Neural progenitor cell (in vitro differentiated cells): ENCODE results near the gene CDH1. TPM values are rescaled to one million over a fixed set of nuclear protein-coding genes. Genes with fewer than 3 reads are reported as not detected.
"Not testable (repeated sequence)": the region's sequence is repeated elsewhere in the genome, so short reads cannot be mapped to it uniquely, and the experiment has no call there.

ENCODE experiments used
- DNase-seq: peaks from one replicate; pipeline ENCODE4 v3.0.0-alpha.2; 2016; ENCODE audit warnings: low spot score
- H2AFZ ChIP-seq: fragments of 200-600 bp; sonication (generic); replicated peaks from 2 replicates; pipeline ENCODE4 v1.6.1; 2016; ENCODE audit warnings: antibody characterized with exemption
- H3F3A ChIP-seq: fragments of 200-600 bp; sonication (generic); 2 replicates; pipeline ENCODE4 v1.6.1; 2016; ENCODE audit warnings: antibody characterized with exemption, low read depth
- H3K27ac ChIP-seq: fragments of 200-600 bp; sonication (generic); 2 replicates; pipeline ENCODE4 v1.5.1; 2016; ENCODE audit warnings: mild to moderate bottlenecking
- H3K27me3 ChIP-seq: fragments of 200-600 bp; sonication (generic); 2 replicates; pipeline ENCODE4 v1.6.1; 2016; ENCODE audit warnings: mild to moderate bottlenecking, moderate library complexity
- H3K36me3 ChIP-seq: fragments of 200-600 bp; sonication (generic); 2 replicates; pipeline ENCODE4 v1.5.1; 2016
- H3K4me1 ChIP-seq: fragments of 200-600 bp; sonication (generic); 2 replicates; pipeline ENCODE4 v1.6.1; 2016; ENCODE audit warnings: mixed run types
- H3K4me2 ChIP-seq: fragments of 200-600 bp; sonication (generic); 2 replicates; pipeline ENCODE4 v1.6.1; 2016
- H3K4me3 ChIP-seq: fragments of 200-600 bp; sonication (generic); 2 replicates; pipeline ENCODE4 v1.5.1; 2016
- H3K79me2 ChIP-seq: fragments of 200-600 bp; sonication (generic); 2 replicates; pipeline ENCODE4 v1.6.1; 2016; ENCODE audit warnings: low read depth
- H3K9ac ChIP-seq: fragments of 200-600 bp; sonication (generic); 2 replicates; pipeline ENCODE4 v1.6.1; 2016
- H3K9me3 ChIP-seq: fragments of 200-600 bp; sonication (generic); 2 replicates; pipeline ENCODE4 v1.5.1; 2016; ENCODE audit warnings: low read depth
- H4K20me1 ChIP-seq: fragments of 200-600 bp; sonication (generic); 2 replicates; pipeline ENCODE4 v1.6.1; 2016; ENCODE audit warnings: low read depth
- H3K27ac Mint-ChIP-seq: 3 replicates; pipeline ENCODE4 v1.8.0; 2021; ENCODE audit warnings: mixed read lengths
- H3K27me3 Mint-ChIP-seq: 2 replicates; pipeline ENCODE4 v1.8.0; 2022; ENCODE audit warnings: low read depth, mild to moderate bottlenecking, inconsistent platforms, moderate library complexity, mixed read lengths; ENCODE audit not compliant: insufficient read depth
- H3K36me3 Mint-ChIP-seq: 3 replicates; pipeline ENCODE4 v1.8.0; 2021; ENCODE audit warnings: mixed read lengths
- H3K4me1 Mint-ChIP-seq: 3 replicates; pipeline ENCODE4 v1.8.0; 2021; ENCODE audit warnings: mixed read lengths
- H3K4me3 Mint-ChIP-seq: 3 replicates; pipeline ENCODE4 v1.8.0; 2021; ENCODE audit warnings: mild to moderate bottlenecking, moderate library complexity, mixed read lengths
- H3K9me3 Mint-ChIP-seq: 3 replicates; pipeline ENCODE4 v1.8.0; 2020; ENCODE audit warnings: mixed read lengths
- EZH2 ChIP-seq: fragments of 200-600 bp; sonication (generic); IDR thresholded peaks from 2 replicates; pipeline ENCODE4 v1.6.1; 2017; ENCODE audit warnings: antibody characterized with exemption, mild to moderate bottlenecking, moderate library complexity
- EZH2phosphoT487 ChIP-seq: fragments of 200-600 bp; sonication (generic); IDR thresholded peaks from 2 replicates; pipeline ENCODE4 v1.6.1; 2017; ENCODE audit warnings: antibody characterized with exemption
- total RNA-seq: library from RNA; depleted of rRNA; stranded (reverse); fragments of >200 nt; gene quantifications from 2 replicates; pipeline ENCODE4 v1.2.3, GENCODE V29; 2015; ENCODE audit warnings: low replicate concordance
- TF ChIP-seq, protein P1 (sequence below): fragments of 200-600 bp; sonication (generic); IDR thresholded peaks from 2 replicates; pipeline ENCODE4 v1.5.1; 2017; ENCODE audit warnings: antibody characterized with exemption, mild to moderate bottlenecking

Gene CDH1
- total RNA-seq, 1 donor from 2014 or later, result 3.3 TPM

DNA sequence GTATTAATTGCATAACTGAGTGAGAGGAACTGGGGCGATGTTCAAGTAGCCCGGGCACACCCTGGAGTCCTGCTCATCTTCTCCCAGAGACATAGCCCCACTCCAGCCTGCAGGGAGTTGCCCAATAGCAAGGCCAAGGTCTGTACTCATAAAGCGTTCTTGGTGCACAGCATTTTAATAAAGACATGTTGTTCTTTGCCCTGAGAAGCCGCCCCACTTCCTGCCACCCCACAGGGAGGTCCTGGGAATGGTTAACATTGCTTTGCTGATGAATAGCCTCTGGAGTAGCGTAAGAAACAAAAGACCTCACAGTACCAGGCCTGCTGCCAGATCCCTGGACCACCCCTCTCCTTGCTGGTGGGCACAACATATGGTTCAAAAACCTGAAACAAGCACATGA, 21.6 kb upstream of the CDH1 start:
- Histone ChIP-seq H3K4me2 (no peak overlapping the region), H3F3A (no peaks in the 10 kb centered on the region), H3K27ac (no peak overlapping the region), H3K9ac (no peak overlapping the region), H2AFZ (no peak overlapping the region), H3K4me3 (no peak overlapping the region), H3K9me3 (no peaks in the 10 kb centered on the region), H3K36me3 (no peaks in the 10 kb centered on the region), H3K27me3 (no peaks in the 10 kb centered on the region), H3K4me1 (no peaks in the 10 kb centered on the region), H3K79me2 (no peaks in the 10 kb centered on the region), H4K20me1 (no peaks in the 10 kb centered on the region)
- Mint-ChIP-seq H3K27ac (no peak overlapping the region), H3K27me3 (peaks cover 2% of the 10 kb centered on the region), H3K36me3 (no peaks in the 10 kb centered on the region), H3K4me3 (no peak overlapping the region), H3K9me3 (peaks cover 4% of the 10 kb centered on the region), H3K4me1 (peaks cover 14% of the 10 kb centered on the region)
- TF ChIP-seq EZH2phosphoT487, result no peak
- TF ChIP-seq EZH2, result no peak
- TF ChIP-seq, protein P1, sequence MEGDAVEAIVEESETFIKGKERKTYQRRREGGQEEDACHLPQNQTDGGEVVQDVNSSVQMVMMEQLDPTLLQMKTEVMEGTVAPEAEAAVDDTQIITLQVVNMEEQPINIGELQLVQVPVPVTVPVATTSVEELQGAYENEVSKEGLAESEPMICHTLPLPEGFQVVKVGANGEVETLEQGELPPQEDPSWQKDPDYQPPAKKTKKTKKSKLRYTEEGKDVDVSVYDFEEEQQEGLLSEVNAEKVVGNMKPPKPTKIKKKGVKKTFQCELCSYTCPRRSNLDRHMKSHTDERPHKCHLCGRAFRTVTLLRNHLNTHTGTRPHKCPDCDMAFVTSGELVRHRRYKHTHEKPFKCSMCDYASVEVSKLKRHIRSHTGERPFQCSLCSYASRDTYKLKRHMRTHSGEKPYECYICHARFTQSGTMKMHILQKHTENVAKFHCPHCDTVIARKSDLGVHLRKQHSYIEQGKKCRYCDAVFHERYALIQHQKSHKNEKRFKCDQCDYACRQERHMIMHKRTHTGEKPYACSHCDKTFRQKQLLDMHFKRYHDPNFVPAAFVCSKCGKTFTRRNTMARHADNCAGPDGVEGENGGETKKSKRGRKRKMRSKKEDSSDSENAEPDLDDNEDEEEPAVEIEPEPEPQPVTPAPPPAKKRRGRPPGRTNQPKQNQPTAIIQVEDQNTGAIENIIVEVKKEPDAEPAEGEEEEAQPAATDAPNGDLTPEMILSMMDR, result no peak
- DNase-seq, result no peak

DNA sequence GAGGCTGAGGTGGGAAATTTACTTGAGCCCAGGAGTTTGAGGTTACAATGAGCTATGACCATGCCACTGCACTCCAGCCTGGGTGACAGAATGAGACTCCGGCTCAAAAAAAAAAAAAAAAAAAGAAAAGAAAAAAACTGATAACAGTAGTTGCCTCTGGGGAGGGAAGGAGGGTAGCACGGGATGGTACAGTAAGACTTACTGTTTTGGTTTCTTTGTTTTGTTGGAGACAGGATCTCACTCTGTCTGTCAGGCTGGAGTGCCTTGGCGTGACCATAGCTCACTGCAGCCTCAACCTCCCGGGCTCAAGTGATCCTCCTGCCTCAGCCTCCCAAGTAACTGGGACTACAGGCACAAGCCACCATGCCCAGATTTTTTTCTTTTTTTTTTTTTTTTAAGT, 20.6 kb upstream of the CDH1 start:
- not testable (repeated sequence) for H3K9me3 Mint-ChIP-seq, DNase-seq, H3K27me3 ChIP-seq, H3K27me3 Mint-ChIP-seq, H3K4me2 ChIP-seq, H3K36me3 ChIP-seq, H4K20me1 ChIP-seq, H3K4me3 Mint-ChIP-seq, H3K4me1 ChIP-seq, H2AFZ ChIP-seq, H3K9ac ChIP-seq, H3K27ac Mint-ChIP-seq, H3K4me3 ChIP-seq, H3K36me3 Mint-ChIP-seq, H3K27ac ChIP-seq, H3K9me3 ChIP-seq, H3K79me2 ChIP-seq, H3F3A ChIP-seq
- peaks cover 14% of the 10 kb centered on the region for H3K4me1 Mint-ChIP-seq

DNA sequence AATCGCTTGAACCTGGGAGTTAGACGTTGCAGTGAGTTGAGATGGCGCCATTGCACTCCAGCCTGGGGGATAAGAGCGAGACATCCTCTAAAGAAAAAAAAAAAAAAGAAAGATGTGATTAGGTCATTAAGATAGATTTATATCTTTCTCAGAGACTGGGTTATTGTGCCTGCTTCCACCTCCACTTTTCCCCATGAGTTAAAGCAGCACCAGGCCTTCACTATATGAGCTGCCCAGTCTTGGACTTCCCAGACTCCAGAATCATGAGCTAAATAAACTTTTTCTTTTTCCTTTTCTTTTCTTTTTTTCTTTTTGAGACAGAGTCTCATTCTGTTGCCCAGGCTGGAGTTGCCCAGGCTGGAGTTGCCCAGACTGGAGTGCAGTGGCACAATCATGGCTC, 19.4 kb upstream of the CDH1 start:
- H3K27me3 Mint-ChIP-seq, result no peaks in the 10 kb centered on the region
- no peak for DNase-seq
- H3F3A ChIP-seq, result no peaks in the 10 kb centered on the region
- no peak overlapping the region for H3K4me3 Mint-ChIP-seq
- peaks cover 14% of the 10 kb centered on the region for H3K4me1 Mint-ChIP-seq
- H3K27ac Mint-ChIP-seq, result no peak overlapping the region
- peaks cover 4% of the 10 kb centered on the region for H3K9me3 Mint-ChIP-seq
- H3K4me3 ChIP-seq, result no peak overlapping the region
- no peaks in the 10 kb centered on the region for H3K36me3 Mint-ChIP-seq
- no peaks in the 10 kb centered on the region for H3K79me2 ChIP-seq
- no peak overlapping the region for H3K4me2 ChIP-seq
- no peaks in the 10 kb centered on the region for H3K27me3 ChIP-seq
- H4K20me1 ChIP-seq, result no peaks in the 10 kb centered on the region
- H2AFZ ChIP-seq, result no peak overlapping the region
- H3K27ac ChIP-seq, result no peak overlapping the region
- no peaks in the 10 kb centered on the region for H3K9me3 ChIP-seq
- H3K4me1 ChIP-seq, result no peaks in the 10 kb centered on the region
- TF ChIP-seq, protein P1, result no peak
- TF ChIP-seq EZH2 (no peak), EZH2phosphoT487 (no peak)
- no peak overlapping the region for H3K9ac ChIP-seq
- no peaks in the 10 kb centered on the region for H3K36me3 ChIP-seq

DNA sequence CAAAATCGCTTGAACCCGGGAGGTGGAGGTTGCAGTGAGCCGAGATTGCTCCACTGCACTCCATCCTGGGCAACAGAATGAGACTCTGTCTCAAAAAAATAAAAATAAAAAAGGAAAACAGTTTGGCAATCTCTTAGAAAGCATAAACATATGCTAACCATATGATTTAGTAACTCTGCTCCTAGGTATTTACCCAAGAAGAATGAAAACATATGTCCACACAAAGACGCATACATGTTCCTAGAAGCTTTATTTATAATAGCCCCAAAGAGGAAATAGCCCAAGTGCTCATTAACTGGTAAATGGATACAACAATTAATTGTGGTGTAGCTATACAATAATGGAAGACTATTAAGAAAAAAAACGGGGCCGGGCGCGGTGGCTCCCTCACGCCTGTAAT, 18.5 kb upstream of the CDH1 start:
- TF ChIP-seq EZH2 (no peak), EZH2phosphoT487 (no peak)
- TF ChIP-seq, protein P1, result no peak
- Histone ChIP-seq H3K9ac (no peak overlapping the region), H3K4me1 (no peaks in the 10 kb centered on the region), H3K9me3 (no peaks in the 10 kb centered on the region), H3K79me2 (no peaks in the 10 kb centered on the region), H3K27me3 (no peaks in the 10 kb centered on the region), H3K4me3 (no peak overlapping the region), H3K36me3 (no peaks in the 10 kb centered on the region), H3F3A (no peaks in the 10 kb centered on the region), H3K27ac (no peak overlapping the region), H3K4me2 (no peak overlapping the region), H4K20me1 (no peaks in the 10 kb centered on the region), H2AFZ (no peak overlapping the region)
- no peak for DNase-seq
- Mint-ChIP-seq H3K4me1 (peaks cover 6% of the 10 kb centered on the region), H3K9me3 (peaks cover 4% of the 10 kb centered on the region), H3K27me3 (no peaks in the 10 kb centered on the region), H3K36me3 (no peaks in the 10 kb centered on the region), H3K4me3 (no peak overlapping the region), H3K27ac (no peak overlapping the region)
